H9 (cell line): ENCODE data around the gene SSTR5. TPM values are rescaled to one million over a fixed set of nuclear protein-coding genes. Genes with fewer than 3 reads are reported as not detected.

ENCODE experiments used
- DNase-seq: peaks from one replicate; pipeline ENCODE4 v3.0.0-alpha.2; 2017
- H2AFZ ChIP-seq: one replicate; pipeline ENCODE4 v1.6.1; 2013; ENCODE audit warnings: mild to moderate bottlenecking, low read length, control low read depth, moderate library complexity
- H2AK5ac ChIP-seq: 2 replicates; pipeline ENCODE4 v1.6.1; 2013; ENCODE audit warnings: low read length, control low read depth, mixed read lengths; ENCODE audit not compliant: insufficient read length
- H2BK120ac ChIP-seq: one replicate; pipeline ENCODE4 v1.6.1; 2013; ENCODE audit warnings: low read depth, mild to moderate bottlenecking, low read length, control low read depth, inconsistent platforms; ENCODE audit not compliant: poor library complexity, severe bottlenecking
- H2BK12ac ChIP-seq: 2 replicates; pipeline ENCODE4 v1.6.1; 2013; ENCODE audit warnings: low read length, control low read depth, mixed read lengths, low read depth; ENCODE audit not compliant: insufficient read length
- H2BK15ac ChIP-seq: 2 replicates; pipeline ENCODE4 v1.6.1; 2013; ENCODE audit warnings: low read depth, low read length, control low read depth
- H2BK20ac ChIP-seq: one replicate; pipeline ENCODE4 v1.6.1; 2013; ENCODE audit warnings: low read depth, mild to moderate bottlenecking, low read length, control low read depth, inconsistent platforms; ENCODE audit not compliant: poor library complexity, severe bottlenecking
- H2BK5ac ChIP-seq: 2 replicates; pipeline ENCODE4 v1.6.1; 2013; ENCODE audit warnings: low read length, control low read depth, mixed read lengths; ENCODE audit not compliant: insufficient read length
- H3K14ac ChIP-seq: 2 replicates; pipeline ENCODE4 v1.6.1; 2013; ENCODE audit warnings: low read length, control low read depth; ENCODE audit not compliant: insufficient read depth
- H3K18ac ChIP-seq: 2 replicates; pipeline ENCODE4 v1.6.1; 2013; ENCODE audit warnings: low read depth, mild to moderate bottlenecking, mixed read lengths, low read length, control low read depth; ENCODE audit not compliant: insufficient read length
- H3K23ac ChIP-seq: 2 replicates; pipeline ENCODE4 v1.6.1; 2013; ENCODE audit warnings: low read length, control low read depth, mixed read lengths, low read depth; ENCODE audit not compliant: insufficient read length
- H3K23me2 ChIP-seq: 2 replicates; pipeline ENCODE4 v1.6.1; 2013; ENCODE audit warnings: low read depth, mild to moderate bottlenecking, mixed read lengths, low read length, control low read depth; ENCODE audit not compliant: insufficient read length, poor library complexity, severe bottlenecking
- H3K27ac ChIP-seq: 2 replicates; pipeline ENCODE4 v1.5.1; 2013; ENCODE audit warnings: low read length, control low read depth, mixed read lengths, low read depth; ENCODE audit not compliant: insufficient read length
- H3K27me3 ChIP-seq: 2 replicates; pipeline ENCODE4 v1.6.1; 2013; ENCODE audit warnings: low read length, control low read depth, inconsistent platforms; ENCODE audit not compliant: insufficient read depth
- H3K4ac ChIP-seq: 2 replicates; pipeline ENCODE4 v1.6.1; 2013; ENCODE audit warnings: low read depth, mild to moderate bottlenecking, control low read depth, inconsistent platforms, low read length, moderate library complexity
- H3K4me1 ChIP-seq: 2 replicates; pipeline ENCODE4 v1.6.1; 2013; ENCODE audit warnings: low read length, control low read depth, inconsistent platforms; ENCODE audit not compliant: insufficient read depth
- H3K4me2 ChIP-seq: 2 replicates; pipeline ENCODE4 v1.6.1; 2013; ENCODE audit warnings: low read length, control low read depth, mixed read lengths; ENCODE audit not compliant: insufficient read length, insufficient read depth
- H3K56ac ChIP-seq: 2 replicates; pipeline ENCODE4 v1.6.1; 2013; ENCODE audit warnings: low read depth, mild to moderate bottlenecking, mixed read lengths, low read length, control low read depth; ENCODE audit not compliant: insufficient read length
- H3K79me1 ChIP-seq: 2 replicates; pipeline ENCODE4 v1.6.1; 2013; ENCODE audit warnings: low read depth, mild to moderate bottlenecking, moderate library complexity, low read length, control low read depth, inconsistent platforms; ENCODE audit not compliant: insufficient read depth, poor library complexity, severe bottlenecking
- H3K79me2 ChIP-seq: 2 replicates; pipeline ENCODE4 v1.6.1; 2013; ENCODE audit warnings: low read length, control low read depth, inconsistent platforms; ENCODE audit not compliant: insufficient read depth
- H3K9ac ChIP-seq: 2 replicates; pipeline ENCODE4 v1.6.1; 2013; ENCODE audit warnings: low read length, control low read depth, mixed read lengths; ENCODE audit not compliant: insufficient read length; ENCODE audit errors: extremely low read depth
- H3K9me3 ChIP-seq: one replicate; pipeline ENCODE4 v1.6.1; 2013; ENCODE audit warnings: low read depth, low read length, inconsistent platforms; ENCODE audit not compliant: control insufficient read depth
- H3T11ph ChIP-seq: one replicate; pipeline ENCODE4 v1.6.1; 2013; ENCODE audit warnings: mild to moderate bottlenecking, low read length, control low read depth, inconsistent platforms
- H4K20me1 ChIP-seq: one replicate; pipeline ENCODE4 v1.6.1; 2013; ENCODE audit not compliant: control insufficient read depth, insufficient read length, insufficient read depth
- H4K5ac ChIP-seq: 2 replicates; pipeline ENCODE4 v1.6.1; 2013; ENCODE audit warnings: low read depth, mild to moderate bottlenecking, mixed read lengths, low read length, control low read depth; ENCODE audit not compliant: insufficient read length
- H4K8ac ChIP-seq: replicated peaks from 2 replicates; pipeline ENCODE4 v1.6.1; 2013; ENCODE audit warnings: low read length, control low read depth, mixed read lengths, low read depth; ENCODE audit not compliant: insufficient read length
- H4K91ac ChIP-seq: 2 replicates; pipeline ENCODE4 v1.6.1; 2013; ENCODE audit warnings: low read depth, mild to moderate bottlenecking, moderate library complexity, mixed read lengths, low read length, control low read depth; ENCODE audit not compliant: insufficient read length
- H3K27ac Mint-ChIP-seq, 3 experiments: 2 replicates in 2 of 3; 3 replicates in 1 of 3; pipeline ENCODE4 v1.8.0; 2020 to 2021; ENCODE audit warnings: mixed read lengths in 3 of 3, mild to moderate bottlenecking in 1 of 3, moderate library complexity in 1 of 3
- H3K27me3 Mint-ChIP-seq: 2 replicates; pipeline ENCODE4 v1.8.0; 2021; ENCODE audit warnings: low read depth, mild to moderate bottlenecking, moderate library complexity, mixed read lengths
- H3K36me3 Mint-ChIP-seq, 3 experiments: 2 replicates in 2 of 3; 3 replicates in 1 of 3; pipeline ENCODE4 v1.8.0; 2020 to 2021; ENCODE audit warnings: low read depth in 3 of 3, mixed read lengths in 3 of 3; ENCODE audit not compliant: insufficient read depth in 1 of 3
- H3K4me1 Mint-ChIP-seq, 2 experiments: 2 replicates each; pipeline ENCODE4 v1.8.0; 2020; ENCODE audit warnings: mixed read lengths in 2 of 2
- H3K4me3 Mint-ChIP-seq, 2 experiments: 2 replicates in 1 of 2; 3 replicates in 1 of 2; pipeline ENCODE4 v1.8.0; 2020 to 2021; ENCODE audit warnings: mild to moderate bottlenecking in 2 of 2, mixed read lengths in 2 of 2, moderate library complexity in 1 of 2
- H3K9me3 Mint-ChIP-seq, 2 experiments: 2 replicates in 1 of 2; 3 replicates in 1 of 2; pipeline ENCODE4 v1.8.0; 2020; ENCODE audit warnings: mild to moderate bottlenecking in 2 of 2, mixed read lengths in 2 of 2, moderate library complexity in 1 of 2
- WGBS: extraction: QIAGEN DNeasy Blood & Tissue Kit; methylation state at CpG from one replicate; pipeline ENCODE4 v1.1.7; 2013; ENCODE audit warnings: missing lambda C conversion rate, low lambda C conversion rate, mixed read lengths; ENCODE audit not compliant: insufficient read length; ENCODE audit errors: extremely low coverage; 5-methylcytosine and 5-hydroxymethylcytosine counted together
- total RNA-seq: library from RNA; stranded (reverse); gene quantifications from 2 replicates; pipeline ENCODE4 v1.2.1, GENCODE V29; 2021
- TF ChIP-seq, protein P1 (sequence below): fragments of 200-600 bp; sonication (generic); conservative IDR thresholded peaks from 3 replicates; pipeline ENCODE4 v1.8.0; 2021; ENCODE audit warnings: antibody characterized with exemption, mild to moderate bottlenecking

SSTR5 gene
- total RNA-seq, 1 experiment from 2014 or later, result 0.22 TPM

DNA sequence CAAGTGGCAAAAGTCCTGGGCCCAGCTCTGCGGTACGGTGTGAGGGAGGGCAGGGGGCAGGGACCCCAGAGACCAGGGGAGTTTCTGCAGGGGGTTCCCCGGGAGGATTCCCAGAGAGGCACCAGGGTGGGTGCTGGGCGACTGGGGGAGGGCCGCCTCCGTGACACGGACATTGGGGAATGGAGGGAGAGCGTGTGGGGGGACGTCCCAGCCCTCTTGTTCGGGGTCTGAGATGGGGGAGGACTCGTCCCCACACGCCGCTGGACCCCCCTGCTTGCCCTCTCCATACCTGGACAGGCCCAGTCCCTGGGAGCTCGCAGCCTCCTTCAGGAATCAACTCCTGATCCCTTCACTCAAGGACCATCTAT, 49.8 kb downstream of the SSTR5 start:
- H3K18ac ChIP-seq, result no peak overlapping the region
- no peaks in the 10 kb centered on the region for H3K23me2 ChIP-seq
- no peaks in the 10 kb centered on the region for H3K4me1 ChIP-seq
- H2BK120ac ChIP-seq, result no peak overlapping the region
- H3K14ac ChIP-seq, result no peak overlapping the region
- H3K36me3 Mint-ChIP-seq, result no peaks in the 10 kb centered on the region
- H4K20me1 ChIP-seq, result no peaks in the 10 kb centered on the region
- H3K4me3 Mint-ChIP-seq, result no peak overlapping the region
- no peaks in the 10 kb centered on the region for H3K79me1 ChIP-seq
- no peak overlapping the region for H3K56ac ChIP-seq
- TF ChIP-seq, protein P1, sequence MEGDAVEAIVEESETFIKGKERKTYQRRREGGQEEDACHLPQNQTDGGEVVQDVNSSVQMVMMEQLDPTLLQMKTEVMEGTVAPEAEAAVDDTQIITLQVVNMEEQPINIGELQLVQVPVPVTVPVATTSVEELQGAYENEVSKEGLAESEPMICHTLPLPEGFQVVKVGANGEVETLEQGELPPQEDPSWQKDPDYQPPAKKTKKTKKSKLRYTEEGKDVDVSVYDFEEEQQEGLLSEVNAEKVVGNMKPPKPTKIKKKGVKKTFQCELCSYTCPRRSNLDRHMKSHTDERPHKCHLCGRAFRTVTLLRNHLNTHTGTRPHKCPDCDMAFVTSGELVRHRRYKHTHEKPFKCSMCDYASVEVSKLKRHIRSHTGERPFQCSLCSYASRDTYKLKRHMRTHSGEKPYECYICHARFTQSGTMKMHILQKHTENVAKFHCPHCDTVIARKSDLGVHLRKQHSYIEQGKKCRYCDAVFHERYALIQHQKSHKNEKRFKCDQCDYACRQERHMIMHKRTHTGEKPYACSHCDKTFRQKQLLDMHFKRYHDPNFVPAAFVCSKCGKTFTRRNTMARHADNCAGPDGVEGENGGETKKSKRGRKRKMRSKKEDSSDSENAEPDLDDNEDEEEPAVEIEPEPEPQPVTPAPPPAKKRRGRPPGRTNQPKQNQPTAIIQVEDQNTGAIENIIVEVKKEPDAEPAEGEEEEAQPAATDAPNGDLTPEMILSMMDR, result no peak
- H3K27ac ChIP-seq, result no peak overlapping the region
- H3K79me2 ChIP-seq, result no peaks in the 10 kb centered on the region
- H2BK20ac ChIP-seq, result no peak overlapping the region
- WGBS, result no CpG with 5 or more reads among the region's 14 CpGs
- no peak overlapping the region for H2AK5ac ChIP-seq
- H3K23ac ChIP-seq, result no peak overlapping the region
- no peak overlapping the region for H4K91ac ChIP-seq
- H2AFZ ChIP-seq, result no peak overlapping the region
- H3K9me3 Mint-ChIP-seq, result no peaks in the 10 kb centered on the region
- H4K5ac ChIP-seq, result no peak overlapping the region
- no peak for DNase-seq
- peak overlapping the region in 1 of 3 experiments; percentile 64; a peak in 2 of 7 replicates for H3K27ac Mint-ChIP-seq
- H3K9me3 ChIP-seq, result no peaks in the 10 kb centered on the region
- no peak overlapping the region for H3T11ph ChIP-seq
- no peaks in the 10 kb centered on the region for H3K27me3 ChIP-seq
- no peak overlapping the region for H3K9ac ChIP-seq
- H2BK12ac ChIP-seq, result no peak overlapping the region
- no peak overlapping the region for H3K4me2 ChIP-seq
- H2BK15ac ChIP-seq, result no peak overlapping the region
- H3K4me1 Mint-ChIP-seq, result peaks cover 0 to 7% of the 10 kb centered on the region in 2 experiments; a peak in 1 of 4 replicates
- peaks cover 2% of the 10 kb centered on the region; the same call in 1 of the 2 replicates for H3K27me3 Mint-ChIP-seq
- no peak overlapping the region for H2BK5ac ChIP-seq
- no peak overlapping the region for H3K4ac ChIP-seq
- H4K8ac ChIP-seq, result no peak overlapping the region
